HepG2 (cell line): ENCODE data around the gene TRIO. TPM values are rescaled to one million over a fixed set of nuclear protein-coding genes. Genes with fewer than 3 reads are reported as not detected.

Experiments
- ATAC-seq: fragments of 200-7000 bp; cut with Tn5 transposase; 3 replicates; pipeline ENCODE4 v1.9.1; 2020; ENCODE audit warnings: mild to moderate bottlenecking, moderate library complexity
- BruUV-seq: library from RNA; stranded (reverse); fragments of 400-500 nt; replicated peaks from 2 replicates; lab custom pipeline; 2021; lab: Mats Ljungman, UMichigan
- CTCF ChIA-PET: fragments of 300-600 bp; formaldehyde crosslinking; extraction: SDS; loops from one replicate; lab custom pipeline; 2021; ENCODE audit warnings: low total read pairs, inconsistent platforms, low intra/inter-chr PET ratio; lab: Yijun Ruan, JAX
- POLR2A ChIA-PET: fragments of 350-600 bp; sonication (Branson Sonifier 250); formaldehyde crosslinking; loops from one replicate; lab custom pipeline; 2020; ENCODE audit warnings: antibody characterized with exemption, inconsistent platforms; lab: Yijun Ruan, JAX
- DNase-seq: peaks from one replicate; pipeline ENCODE4 v3.0.0-alpha.2; 2015; ENCODE audit warnings: low spot score
- FAIRE-seq: peaks from 3 replicates; lab custom pipeline; 2011; peaks lifted over from hg19 to GRCh38; lab: Jason Lieb, UNC
- H2AFZ ChIP-seq: one replicate; pipeline ENCODE4 v1.6.1; 2011; ENCODE audit warnings: low read length, inconsistent platforms
- H3K27ac ChIP-seq: fragments of 300-600 bp; 3 replicates; pipeline ENCODE4 v1.8.0; 2011; ENCODE audit warnings: mixed run types, mild to moderate bottlenecking, mixed read lengths, low read length, inconsistent platforms; ENCODE audit not compliant: insufficient read depth; ENCODE audit errors: extremely low read length
- H3K27me3 ChIP-seq, 2 experiments: fragments of 200-600 bp in 1 of 2; 2 replicates in 1 of 2; 3 replicates in 1 of 2; pipeline versions ENCODE4 v1.6.0 to v1.8.0; 2011; ENCODE audit warnings: low read length in 2 of 2, mild to moderate bottlenecking in 2 of 2, moderate library complexity in 2 of 2, inconsistent platforms in 1 of 2; ENCODE audit not compliant: insufficient read depth in 2 of 2, control insufficient read depth in 1 of 2
- H3K36me3 ChIP-seq, 2 experiments: fragments of 200-600 bp in 1 of 2; replicated peaks in 1 of 2; 2 replicates in 1 of 2; 3 replicates in 1 of 2; pipeline versions ENCODE4 v1.5.1 to v1.8.0; 2011; ENCODE audit warnings: low read length in 2 of 2, inconsistent platforms in 1 of 2; ENCODE audit not compliant: insufficient read depth in 2 of 2, control insufficient read depth in 1 of 2
- H3K4me1 ChIP-seq: 2 replicates; pipeline ENCODE4 v1.5.1; 2012; ENCODE audit warnings: low read length, inconsistent platforms; ENCODE audit not compliant: insufficient read depth
- H3K4me2 ChIP-seq: 2 replicates; pipeline ENCODE4 v1.6.0; 2011; ENCODE audit warnings: low read depth, low read length, inconsistent platforms
- H3K4me3 ChIP-seq, 3 experiments: fragments of 200-600 bp in 1 of 3; sonication (generic), shearing (Covaris generic) in 1 of 3; replicated peaks in 1 of 3; 2 replicates each; pipeline ENCODE4 v1.5.1; 2011 to 2016; ENCODE audit warnings: low read length in 3 of 3, inconsistent platforms in 2 of 3, low read depth in 2 of 3, mild to moderate bottlenecking in 2 of 3, control low read depth in 1 of 3, mixed read lengths in 1 of 3; ENCODE audit not compliant: insufficient read depth in 1 of 3
- H3K79me2 ChIP-seq: one replicate; pipeline ENCODE4 v1.6.1; 2011; ENCODE audit warnings: low read length, inconsistent platforms; ENCODE audit not compliant: insufficient read depth
- H3K9ac ChIP-seq: 2 replicates; pipeline ENCODE4 v1.6.0; 2011; ENCODE audit warnings: mild to moderate bottlenecking, low read depth, low read length, inconsistent platforms; ENCODE audit not compliant: insufficient read depth
- H3K9me3 ChIP-seq: 2 replicates; pipeline ENCODE4 v1.5.1; 2012; ENCODE audit warnings: mild to moderate bottlenecking, low read length
- H4K20me1 ChIP-seq: 2 replicates; pipeline ENCODE4 v1.6.0; 2011; ENCODE audit warnings: inconsistent platforms, mild to moderate bottlenecking, low read length, moderate library complexity; ENCODE audit not compliant: insufficient read depth
- AKAP8 ChIP-seq: sonication (generic); formaldehyde crosslinking; IDR thresholded peaks from 2 replicates; pipeline ENCODE4 v1.5.1; 2020; ENCODE audit warnings: mild to moderate bottlenecking, missing genetic modification reagents
- CBX5 ChIP-seq: sonication (generic); formaldehyde crosslinking; IDR thresholded peaks from 2 replicates; pipeline ENCODE4 v1.4.0; 2020; ENCODE audit warnings: missing genetic modification reagents, borderline replicate concordance
- CEBPB ChIP-seq: IDR thresholded peaks from 2 replicates; pipeline ENCODE4 v1.6.1; 2011; ENCODE audit warnings: low read depth, low read length, improper control_type of control experiment, borderline replicate concordance
- DMAP1 ChIP-seq: IDR thresholded peaks from 2 replicates; pipeline ENCODE4 v1.6.1; 2016
- DPF2 ChIP-seq: sonication (generic); formaldehyde crosslinking; IDR thresholded peaks from 2 replicates; pipeline ENCODE4 v1.4.0; 2020; ENCODE audit warnings: mild to moderate bottlenecking, low read depth, missing genetic modification reagents, borderline replicate concordance
- E2F5 ChIP-seq: sonication (generic); formaldehyde crosslinking; conservative IDR thresholded peaks from 2 replicates; pipeline ENCODE4 v1.4.0; 2020; ENCODE audit warnings: missing genetic modification reagents
- ETV5 ChIP-seq: IDR thresholded peaks from 2 replicates; pipeline ENCODE4 v1.6.1; 2018; ENCODE audit warnings: missing biosample characterization, missing genetic modification reagents, inconsistent platforms, borderline replicate concordance
- FOXO1 ChIP-seq: sonication (generic); formaldehyde crosslinking; IDR thresholded peaks from 2 replicates; pipeline ENCODE4 v1.4.0; 2020; ENCODE audit warnings: missing genetic modification reagents
- FOXP1 ChIP-seq, 2 experiments: fragments of 450-650 bp in 1 of 2; IDR thresholded peaks; 2 replicates each; pipeline ENCODE4 v1.6.1; 2017 to 2018; ENCODE audit warnings: antibody characterized with exemption in 1 of 2
- GZF1 ChIP-seq: sonication (generic); formaldehyde crosslinking; IDR thresholded peaks from 2 replicates; pipeline ENCODE4 v1.5.1; 2020; ENCODE audit warnings: mild to moderate bottlenecking, missing genetic modification reagents
- KMT2B ChIP-seq: IDR thresholded peaks from 2 replicates; pipeline ENCODE4 v1.6.1; 2016; ENCODE audit warnings: missing genetic modification reagents, missing compliant biosample characterization
- MAF1 ChIP-seq: sonication (generic); formaldehyde crosslinking; IDR thresholded peaks from 2 replicates; pipeline ENCODE4 v1.5.0; 2020; ENCODE audit warnings: missing genetic modification reagents, borderline replicate concordance
- NR3C1 ChIP-seq: sonication (generic); formaldehyde crosslinking; IDR thresholded peaks from 2 replicates; pipeline ENCODE4 v1.4.0; 2020; ENCODE audit warnings: missing genetic modification reagents
- RARA ChIP-seq: IDR thresholded peaks from 2 replicates; pipeline ENCODE4 v1.6.1; 2016; ENCODE audit warnings: missing genetic modification reagents, missing compliant biosample characterization
- RCOR2 ChIP-seq: IDR thresholded peaks from 2 replicates; pipeline ENCODE4 v1.6.1; 2016; ENCODE audit warnings: missing biosample characterization, missing genetic modification reagents
- ZNF414 ChIP-seq: sonication (generic); formaldehyde crosslinking; IDR thresholded peaks from 2 replicates; pipeline ENCODE4 v1.5.0; 2020; ENCODE audit warnings: missing genetic modification reagents
- ZNF549 ChIP-seq: sonication (generic); formaldehyde crosslinking; IDR thresholded peaks from 2 replicates; pipeline ENCODE4 v1.5.0; 2020; ENCODE audit warnings: missing genetic modification reagents
- ZNF558 ChIP-seq: sonication (generic); formaldehyde crosslinking; IDR thresholded peaks from 2 replicates; pipeline ENCODE4 v1.9.0; 2022; ENCODE audit warnings: mild to moderate bottlenecking, missing genetic modification reagents, borderline replicate concordance
- ZNF674 ChIP-seq: sonication (generic); formaldehyde crosslinking; IDR thresholded peaks from 2 replicates; pipeline ENCODE4 v1.5.0; 2020; ENCODE audit warnings: low read depth, mild to moderate bottlenecking, missing genetic modification reagents
- in situ Hi-C: cut with HindIII; loops from 2 replicates; pipeline ENCODE4 v1.10.0; 2017; ENCODE audit warnings: low pct_unique_long_range_greater_than_20kb; ENCODE audit not compliant: extremely low pct_ligation_motif_present
- intact Hi-C: fragments of 100-400 bp; cut with micrococcal nuclease; formaldehyde crosslinking; loops from one replicate; pipeline ENCODE4 v1.10.0; 2022; ENCODE audit not compliant: unreplicated experiment
- polyA plus RNA-seq, 8 experiments: library from polyadenylated mRNA; depleted of rRNA in 3 of 8; stranded (reverse) in 7 of 8; unstranded in 1 of 8; fragments of >200 nt; fragmentation: Illumina TruSeq in 4 of 8; extraction: Trizol in 4 of 8; gene quantifications; 2 replicates each; pipeline versions ENCODE4 v1.2.1 to v1.2.3, GENCODE V29; 2011 to 2016; ENCODE audit warnings: low read depth in 4 of 8, missing spikeins in 1 of 8, mixed read lengths in 1 of 8; ENCODE audit not compliant: insufficient read depth in 1 of 8
- total RNA-seq, 5 experiments: library from RNA; depleted of rRNA; stranded (reverse); fragments of >200 nt; fragmentation: Illumina TruSeq; extraction: Trizol; gene quantifications; 2 replicates each; pipeline ENCODE4 v1.2.3, GENCODE V29; 2016; ENCODE audit warnings: low read depth in 1 of 5
- TF ChIP-seq, protein P1 (sequence below): sonication (generic); formaldehyde crosslinking; IDR thresholded peaks from 2 replicates; pipeline ENCODE4 v1.8.0; 2022; ENCODE audit warnings: mild to moderate bottlenecking, missing genetic modification reagents, borderline replicate concordance

Gene TRIO
- total and polyA plus RNA-seq, 2 of the 13 experiments (the other 11 are each of a cell fraction or from before 2014, with no cell fraction given), result 45.2 to 45.9 TPM

DNA sequence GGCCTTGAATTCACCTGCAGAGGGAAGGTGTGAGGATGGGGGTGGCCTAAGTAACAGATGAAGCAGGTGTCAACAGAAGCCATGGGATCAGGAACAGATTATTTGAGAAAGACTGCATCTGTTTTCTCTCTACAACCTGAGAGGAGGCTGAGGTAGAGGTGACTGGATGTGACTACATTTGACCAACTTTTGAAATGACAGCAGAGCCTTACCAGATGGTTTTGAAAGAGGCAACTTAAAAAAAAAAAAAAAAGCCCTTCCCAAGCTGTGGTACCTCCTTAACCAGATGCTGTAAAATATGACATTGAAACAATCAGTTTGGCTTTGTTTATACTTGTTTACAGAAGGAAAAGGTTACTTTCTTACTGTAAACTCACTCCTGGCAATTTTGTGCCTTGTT, 108.6 kb downstream of the TRIO start:
- Histone ChIP-seq H3K27me3 (no peaks in the 10 kb centered on the region), H3K4me3 (no peak overlapping the region), H3K9me3 (no peaks in the 10 kb centered on the region), H3K36me3 (peaks cover 0 to 1% of the 10 kb centered on the region in 2 experiments; a peak in 1 of 5 replicates), H3K9ac (no peak overlapping the region), H2AFZ (no peak overlapping the region), H4K20me1 (peaks cover 11% of the 10 kb centered on the region; the same call in 1 of the 2 replicates), H3K27ac (no peak overlapping the region), H3K4me2 (no peak overlapping the region), H3K4me1 (peaks cover 31% of the 10 kb centered on the region), H3K79me2 (peaks cover 90% of the 10 kb centered on the region)
- CTCF ChIA-PET, result no interaction called here
- FAIRE-seq (no peak), DNase-seq (no peak), ATAC-seq (no peak)
- in situ Hi-C loops (no loop called here), intact Hi-C loops (no loop called here)
- BruUV-seq, result no TSS peak
- POLR2A ChIA-PET, result no interaction called here
- TF ChIP-seq GZF1 (CRISPR knock-in tag) (no peak), ZNF674 (no peak), CBX5 (CRISPR knock-in tag) (no peak), KMT2B (CRISPR knock-in tag) (no peak), ZNF549 (CRISPR knock-in tag) (no peak), FOXP1 (IDR thresholded peaks at IDR 0.05) (no peak), FOXP1 (CRISPR knock-in tag; IDR thresholded peaks at IDR 0.05) (no peak), ZNF558 (CRISPR knock-in tag) (no peak), ZNF414 (CRISPR knock-in tag) (no peak), ETV5 (CRISPR knock-in tag) (no peak), RARA (CRISPR knock-in tag) (no peak), NR3C1 (CRISPR knock-in tag) (no peak), FOXO1 (no peak), CEBPB (no peak), DMAP1 (CRISPR knock-in tag) (no peak), MAF1 (no peak), RCOR2 (no peak), DPF2 (CRISPR knock-in tag) (no peak), E2F5 (CRISPR knock-in tag) (no peak), AKAP8 (no peak)
- TF ChIP-seq, protein P1, sequence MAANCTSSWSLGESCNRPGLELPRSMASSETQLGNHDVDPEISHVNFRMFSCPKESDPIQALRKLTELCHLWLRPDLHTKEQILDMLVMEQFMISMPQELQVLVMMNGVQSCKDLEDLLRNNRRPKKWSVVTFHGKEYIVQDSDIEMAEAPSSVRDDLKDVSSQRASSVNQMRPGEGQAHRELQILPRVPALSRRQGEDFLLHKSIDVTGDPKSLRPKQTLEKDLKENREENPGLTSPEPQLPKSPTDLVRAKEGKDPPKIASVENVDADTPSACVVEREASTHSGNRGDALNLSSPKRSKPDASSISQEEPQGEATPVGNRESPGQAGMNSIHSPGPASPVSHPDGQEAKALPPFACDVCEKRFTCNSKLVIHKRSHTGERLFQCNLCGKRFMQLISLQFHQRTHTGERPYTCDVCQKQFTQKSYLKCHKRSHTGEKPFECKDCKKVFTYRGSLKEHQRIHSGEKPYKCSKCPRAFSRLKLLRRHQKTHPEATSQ (CRISPR knock-in tag), result no peak
